IPS-15b (cell line): ENCODE measurements around the gene FIG4.
"Not testable (repeated sequence)": the region's sequence is repeated elsewhere in the genome, so short reads cannot be mapped to it uniquely, and the experiment has no call there.

Experiments
- H3K27me3 ChIP-seq: one replicate; pipeline ENCODE4 v1.6.1; 2013; ENCODE audit warnings: low read length; ENCODE audit not compliant: control insufficient read depth, insufficient read depth
- H3K36me3 ChIP-seq: one replicate; pipeline ENCODE4 v1.6.1; 2013; ENCODE audit warnings: low read length; ENCODE audit not compliant: control insufficient read depth, insufficient read depth
- H3K4me1 ChIP-seq: one replicate; pipeline ENCODE4 v1.6.1; 2013; ENCODE audit warnings: mild to moderate bottlenecking, low read length; ENCODE audit not compliant: control insufficient read depth, insufficient read depth
- H3K4me3 ChIP-seq: one replicate; pipeline ENCODE4 v1.5.1; 2013; ENCODE audit warnings: low read depth, low read length
- H3K9ac ChIP-seq: one replicate; pipeline ENCODE4 v1.6.1; 2013; ENCODE audit warnings: low read depth, mild to moderate bottlenecking, low read length
- H3K9me3 ChIP-seq: one replicate; pipeline ENCODE4 v1.6.1; 2013; ENCODE audit warnings: mild to moderate bottlenecking, low read length; ENCODE audit not compliant: control insufficient read depth, insufficient read depth

The FIG4 gene

GRCh38 chr6:109865968-109866367 lies 174.9 kb downstream of the FIG4 start:
- no peaks in the 10 kb centered on the region for H3K36me3 ChIP-seq
- peaks cover 2% of the 10 kb centered on the region for H3K4me1 ChIP-seq
- peaks cover 2% of the 10 kb centered on the region for H3K9me3 ChIP-seq
- no peak overlapping the region for H3K4me3 ChIP-seq
- H3K9ac ChIP-seq = no peak overlapping the region
- no peaks in the 10 kb centered on the region for H3K27me3 ChIP-seq

GRCh38 chr6:109867009-109867969 lies 176.2 kb downstream of the FIG4 start:
- H3K9me3 ChIP-seq = no peaks in the 10 kb centered on the region
- H3K36me3 ChIP-seq = no peaks in the 10 kb centered on the region
- no peak overlapping the region for H3K9ac ChIP-seq
- H3K27me3 ChIP-seq = no peaks in the 10 kb centered on the region
- H3K4me1 ChIP-seq = peaks cover 2% of the 10 kb centered on the region
- H3K4me3 ChIP-seq = no peak overlapping the region

GRCh38 chr6:109867970-109868358 lies 176.9 kb downstream of the FIG4 start:
- Histone ChIP-seq H3K27me3 (no peaks in the 10 kb centered on the region), H3K9ac (no peak overlapping the region), H3K4me1 (peaks cover 2% of the 10 kb centered on the region), H3K9me3 (no peaks in the 10 kb centered on the region), H3K4me3 (no peak overlapping the region), H3K36me3 (no peaks in the 10 kb centered on the region)

DNA sequence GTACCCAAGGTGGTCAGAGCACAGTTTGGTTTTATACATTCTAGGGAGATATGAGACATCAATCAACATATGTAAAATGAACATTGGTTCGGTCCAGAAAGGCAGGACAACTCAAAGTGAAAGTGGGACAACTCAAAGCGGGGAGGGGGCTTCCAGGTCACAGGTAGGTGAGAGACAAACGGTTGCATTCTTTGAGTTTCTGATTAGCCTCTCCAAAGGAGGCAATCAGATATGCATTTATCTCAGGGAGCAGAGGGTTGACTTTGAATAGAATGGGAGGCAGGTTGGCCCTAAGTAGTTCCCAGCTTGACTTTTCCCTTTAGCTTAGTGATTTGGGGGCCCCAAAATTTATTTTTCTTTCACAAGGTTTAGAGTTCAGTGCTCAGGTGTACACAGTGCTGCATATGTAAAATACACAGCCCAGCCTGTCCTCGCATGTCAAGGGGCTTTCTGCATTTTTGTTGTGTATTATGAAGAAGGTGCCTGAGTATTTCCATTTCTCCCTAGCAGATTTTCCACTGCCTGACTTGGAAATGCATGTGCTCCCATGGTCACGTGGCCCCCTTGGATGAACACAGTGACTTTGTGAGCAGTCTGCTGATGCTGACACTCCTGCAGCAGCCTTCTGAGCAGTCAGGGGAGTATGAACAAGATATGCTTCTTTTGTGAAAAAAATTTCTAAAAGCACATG lies 178.4 kb downstream of the FIG4 start:
- not testable (repeated sequence) for H3K9ac ChIP-seq, H3K27me3 ChIP-seq, H3K9me3 ChIP-seq, H3K36me3 ChIP-seq, H3K4me1 ChIP-seq, H3K4me3 ChIP-seq

GRCh38 chr6:109870089-109870410 lies 179.0 kb downstream of the FIG4 start:
- H3K9me3 ChIP-seq = no peaks in the 10 kb centered on the region
- no peak overlapping the region for H3K4me3 ChIP-seq
- peaks cover 2% of the 10 kb centered on the region for H3K4me1 ChIP-seq

GRCh38 chr6:109872549-109872948 lies 181.5 kb downstream of the FIG4 start:
- Histone ChIP-seq H3K9ac (no peak overlapping the region), H3K9me3 (no peaks in the 10 kb centered on the region), H3K27me3 (no peaks in the 10 kb centered on the region), H3K36me3 (no peaks in the 10 kb centered on the region), H3K4me3 (no peak overlapping the region), H3K4me1 (peaks cover 2% of the 10 kb centered on the region)

More at GRCh38 chr6:109870089-109870410, 179.0 kb downstream of the FIG4 start:
- Histone ChIP-seq H3K36me3 (no peaks in the 10 kb centered on the region), H3K9ac (no peak overlapping the region), H3K27me3 (no peaks in the 10 kb centered on the region)

DNA sequence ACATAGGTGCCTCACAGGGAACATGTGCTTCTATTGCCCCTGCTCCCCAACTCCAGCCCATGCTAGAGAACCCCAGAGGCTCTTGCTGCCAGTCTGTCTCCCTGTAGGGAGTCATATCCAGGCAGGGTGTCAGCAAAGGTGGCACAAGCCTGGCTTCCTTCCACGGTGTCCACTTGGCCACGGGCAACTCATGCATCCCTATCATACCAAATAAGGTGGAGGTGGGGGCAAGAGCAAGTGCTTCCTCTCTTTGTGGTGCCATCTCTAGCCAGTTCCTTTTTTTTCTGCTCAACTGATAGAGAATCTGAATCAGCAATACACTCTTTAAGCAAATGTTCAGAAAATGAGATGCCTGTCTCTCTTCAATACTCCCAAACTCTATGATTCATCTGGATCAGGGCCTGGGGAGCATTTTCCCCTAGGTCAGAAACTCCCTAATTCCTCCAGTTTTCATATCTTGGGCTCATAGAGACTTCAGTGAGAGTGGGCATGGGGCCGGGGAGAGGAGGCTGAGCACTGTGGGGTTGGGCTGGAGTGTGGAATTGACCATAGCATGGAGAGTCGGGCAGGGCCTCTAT lies 182.0 kb downstream of the FIG4 start:
- Histone ChIP-seq H3K9me3 (no peaks in the 10 kb centered on the region), H3K27me3 (no peaks in the 10 kb centered on the region), H3K36me3 (no peaks in the 10 kb centered on the region), H3K9ac (no peak overlapping the region), H3K4me1 (peaks cover 2% of the 10 kb centered on the region), H3K4me3 (no peak overlapping the region)

- H3K4me1 ChIP-seq = peaks cover 2% of the 10 kb centered on the region
- H3K9ac ChIP-seq = no peak overlapping the region
- H3K36me3 ChIP-seq = no peaks in the 10 kb centered on the region
- H3K27me3 ChIP-seq = no peaks in the 10 kb centered on the region
- H3K4me3 ChIP-seq = no peak overlapping the region
- no peaks in the 10 kb centered on the region for H3K9me3 ChIP-seq
Measured at GRCh38 chr6:109874086-109874485, 183.0 kb downstream of the FIG4 start.

DNA sequence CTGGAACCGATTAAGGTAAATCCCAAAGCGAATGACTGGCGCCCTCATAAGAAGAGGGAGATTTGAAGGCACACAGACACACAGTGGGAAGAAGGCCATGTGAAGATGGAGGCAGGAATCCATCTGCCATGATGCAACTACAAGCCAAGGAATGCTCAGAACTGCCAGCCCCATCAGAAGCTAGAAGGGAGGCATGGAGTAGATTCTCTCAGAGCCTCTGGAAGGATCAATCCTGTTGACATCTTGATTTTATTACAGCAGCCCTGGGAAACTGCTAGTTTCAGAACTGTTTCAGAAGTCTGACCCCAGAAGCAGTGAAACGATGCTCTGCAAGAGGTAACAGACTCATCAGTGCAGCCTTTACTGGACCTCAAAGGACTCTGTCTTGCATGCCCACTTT lies 183.5 kb downstream of the FIG4 start:
- H3K4me1 ChIP-seq = peaks cover 1% of the 10 kb centered on the region
- no peaks in the 10 kb centered on the region for H3K27me3 ChIP-seq
- H3K4me3 ChIP-seq = no peak overlapping the region
- H3K9ac ChIP-seq = no peak overlapping the region
- H3K36me3 ChIP-seq = no peaks in the 10 kb centered on the region
- H3K9me3 ChIP-seq = no peaks in the 10 kb centered on the region
